GM18519 (cell line): ENCODE data around the gene SETBP1.

Experiments used
- ATAC-seq: cut with Tn5 transposase; IDR thresholded peaks from one replicate; pipeline ENCODE4 v1.9.1; 2021; ENCODE audit warnings: mild to moderate bottlenecking, moderate library complexity; ENCODE audit not compliant: unreplicated experiment, low FRiP score

SETBP1 gene

GRCh38 chr18:44750774-44751173 lies 70.1 kb downstream of the SETBP1 start:
- ATAC-seq, result no peak

GRCh38 chr18:44754567-44754966 lies 73.9 kb downstream of the SETBP1 start:
- ATAC-seq, result no peak

GRCh38 chr18:44758861-44759631 lies 78.4 kb downstream of the SETBP1 start:
- ATAC-seq, result peak; percentile 94

- peak; percentile 40 for ATAC-seq
These were observed 79.2 kb downstream of the SETBP1 start for GRCh38 chr18:44759925-44760342.

GRCh38 chr18:44761812-44762211 lies 81.1 kb downstream of the SETBP1 start:
- ATAC-seq, result no peak

- no peak for ATAC-seq
These were observed 82.6 kb downstream of the SETBP1 start for GRCh38 chr18:44763327-44763726.

- ATAC-seq, result no peak
These were observed 84.2 kb downstream of the SETBP1 start for GRCh38 chr18:44764863-44765262.

- ATAC-seq, result no peak
These were observed 84.8 kb downstream of the SETBP1 start for GRCh38 chr18:44765456-44765855.

GRCh38 chr18:44766450-44766849 lies 85.8 kb downstream of the SETBP1 start:
- no peak for ATAC-seq

GRCh38 chr18:44767807-44768206 lies 87.1 kb downstream of the SETBP1 start:
- ATAC-seq, result no peak

GRCh38 chr18:44770641-44771040 lies 90.0 kb downstream of the SETBP1 start:
- ATAC-seq, result no peak

- ATAC-seq, result no peak
These were observed 90.9 kb downstream of the SETBP1 start for GRCh38 chr18:44771572-44771955.

- ATAC-seq, result no peak
These were observed 91.5 kb downstream of the SETBP1 start for GRCh38 chr18:44771956-44772917.

- ATAC-seq, result no peak
These were observed 93.0 kb downstream of the SETBP1 start for GRCh38 chr18:44773640-44774155.

- ATAC-seq, result no peak
These were observed 93.5 kb downstream of the SETBP1 start for GRCh38 chr18:44774191-44774590.

GRCh38 chr18:44777457-44778192 lies 96.9 kb downstream of the SETBP1 start:
- no peak for ATAC-seq

- ATAC-seq, result no peak
These were observed 98.1 kb downstream of the SETBP1 start for GRCh38 chr18:44778788-44779187.

- ATAC-seq, result no peak
These were observed 99.1 kb downstream of the SETBP1 start for GRCh38 chr18:44779753-44780292.

- no peak for ATAC-seq
These were observed 101.2 kb downstream of the SETBP1 start for GRCh38 chr18:44781886-44782285.

- no peak for ATAC-seq
These were observed 101.9 kb downstream of the SETBP1 start for GRCh38 chr18:44782617-44783016.
